ENCODE measurements around the gene TNFRSF8. TPM values are rescaled to one million over a fixed set of nuclear protein-coding genes. Genes with fewer than 3 reads are reported as not detected.
A peak's percentile ranks its signal among the peaks of the same experiment; 100 is the strongest.

TNFRSF8 gene
- polyA plus RNA-seq, 2 of the 4 experiments (the other 2 are of a cell fraction) = 0.05 TPM; not detected in 1

GRCh38 chr1:12153181-12153785, 90.2 kb downstream of the TNFRSF8 start:
- TF ChIP-seq EHF (CRISPR knock-in tag; IDR thresholded peaks at IDR 0.05) = no peak
- no peak for TF ChIP-seq ELK1 (IDR thresholded peaks at IDR 0.05; ENCODE audit: low read depth, low read length)
- TF ChIP-seq POLR2AphosphoS2 (conservative IDR thresholded peaks at IDR 0.05; ENCODE audit: low read length) = no peak
- TF ChIP-seq RCOR1 (IDR thresholded peaks at IDR 0.05; ENCODE audit: low read depth, low read length) = no peak
- no peak for TF ChIP-seq CEBPB (IDR thresholded peaks at IDR 0.05)
- no peak for TF ChIP-seq TP53 (CRISPR knock-in tag; IDR thresholded peaks at IDR 0.05)
- TF ChIP-seq USF2 (IDR thresholded peaks at IDR 0.05) = no peak
- no peak for TF ChIP-seq FOSB (CRISPR knock-in tag; IDR thresholded peaks at IDR 0.05)
- TF ChIP-seq MAX (IDR thresholded peaks at IDR 0.05) = no peak
- no peak for TF ChIP-seq MAFK (IDR thresholded peaks at IDR 0.05; ENCODE audit: partially characterized antibody)
- no peak for TF ChIP-seq HMGXB4 (CRISPR knock-in tag; IDR thresholded peaks at IDR 0.05; ENCODE audit: borderline replicate concordance)
- TF ChIP-seq BCL3 (IDR thresholded peaks at IDR 0.05) = no peak
- TF ChIP-seq CBX2 (IDR thresholded peaks at IDR 0.05; ENCODE audit: borderline replicate concordance, low read depth) = no peak
- no peak for TF ChIP-seq CBX8 (IDR thresholded peaks at IDR 0.05)
- TF ChIP-seq RFX5 (IDR thresholded peaks at IDR 0.05) = no peak
- TF ChIP-seq ATOH8 (CRISPR knock-in tag; IDR thresholded peaks at IDR 0.05; ENCODE audit: low read depth) = no peak
- TF ChIP-seq TFCP2L1 (CRISPR knock-in tag; IDR thresholded peaks at IDR 0.05) = no peak
- TF ChIP-seq SREBF2 (IDR thresholded peaks at IDR 0.05) = no peak
- no peak for TF ChIP-seq CHD2 (IDR thresholded peaks at IDR 0.05; ENCODE audit: low read length, partially characterized antibody)
- H3K4me2 ChIP-seq = no peak overlapping the region
- H3K4me3 ChIP-seq = no peak overlapping the region
- FAIRE-seq (no peak), ATAC-seq (peak in 1 of 2 experiments; percentile 37; a peak in 1 of 6 replicates), DNase-seq (ENCODE audit: low read depth in 1 of 2, low spot score in 1 of 2) (no peak)
- H3K4me1 ChIP-seq = peaks cover 2% of the 10 kb centered on the region; the same call in 2 of the 3 replicates
- no peaks in the 10 kb centered on the region for H3K9me3 ChIP-seq
- ChIA-PET CTCF (interaction anchor here (0.7 to 1.4 kb wide), 2 partner anchors 21 to 29 kb away, joined by 3 to 5 read pairs; no protein-coding TSS in a partner anchor), POLR2A (no interaction called here)
- H3K27ac ChIP-seq = no peak overlapping the region
- 55% methylated on average over 13 of the region's 13 CpGs for WGBS (ENCODE audit: missing lambda C conversion rate)

- no peak overlapping the region for H3K4me2 ChIP-seq
- H3K27ac ChIP-seq = no peak overlapping the region
- no peak for TF ChIP-seq MYC (IDR thresholded peaks at IDR 0.05; ENCODE audit: borderline replicate concordance, low read length)
- TF ChIP-seq FOSL2 (IDR thresholded peaks at IDR 0.05) = no peak
- no peak for TF ChIP-seq FOSL2 (CRISPR knock-in tag; IDR thresholded peaks at IDR 0.05)
- no peak for TF ChIP-seq ZNF302 (CRISPR knock-in tag; IDR thresholded peaks at IDR 0.05)
- TF ChIP-seq PHF8 (IDR thresholded peaks at IDR 0.05; ENCODE audit: borderline replicate concordance, low read depth) = no peak
- TF ChIP-seq TP53 (CRISPR knock-in tag; IDR thresholded peaks at IDR 0.05) = no peak
- TF ChIP-seq RNF2 (IDR thresholded peaks at IDR 0.05; ENCODE audit: borderline replicate concordance, low read depth) = no peak
- no peak for TF ChIP-seq MAFK (IDR thresholded peaks at IDR 0.05; ENCODE audit: partially characterized antibody)
- no peak for TF ChIP-seq EP300 (IDR thresholded peaks at IDR 0.05)
- TF ChIP-seq FOXS1 (CRISPR knock-in tag; IDR thresholded peaks at IDR 0.05) = no peak
- TF ChIP-seq TFCP2L1 (CRISPR knock-in tag; IDR thresholded peaks at IDR 0.05) = no peak
- TF ChIP-seq HES2 (IDR thresholded peaks at IDR 0.05) = no peak
- no peak for TF ChIP-seq RAD21 (conservative IDR thresholded peaks at IDR 0.05 in 1 of 2, IDR thresholded peaks at IDR 0.05 in 1 of 2)
- TF ChIP-seq NFE2L2 (conservative IDR thresholded peaks at IDR 0.05; ENCODE audit: low read length) = no peak
- no peak for FAIRE-seq
- no peak for DNase-seq (ENCODE audit: low read depth in 1 of 2, low spot score in 1 of 2)
- no peaks in the 10 kb centered on the region for H3K4me1 ChIP-seq
- H3K9me3 ChIP-seq = no peaks in the 10 kb centered on the region
- ATAC-seq = no peak
- CTCF ChIA-PET = interaction anchor here (0.5 to 1.3 kb wide), 3 partner anchors 18 to 62 kb away, joined by 3 read pairs; no protein-coding TSS in a partner anchor
- 81% methylated on average over 2 of the region's 2 CpGs for WGBS (ENCODE audit: missing lambda C conversion rate)
- no peak overlapping the region for H3K4me3 ChIP-seq
- POLR2A ChIA-PET = no interaction called here
Measured at GRCh38 chr1:12155328-12155727, 92.2 kb downstream of the TNFRSF8 start.

Measured in A549 (cell line).